ENCODE results near the gene HECTD4. TPM values are rescaled to one million over a fixed set of nuclear protein-coding genes. Genes with fewer than 3 reads are reported as not detected.

The HECTD4 gene
- total and polyA plus RNA-seq, 2 experiments from 2014 or later: 25.7 to 36.9 TPM

GRCh38 chr12:112381406-112381882 is 787 bp downstream of the HECTD4 start:
- DNase-seq (ENCODE audit: low spot score) (no peak), ATAC-seq (peak; percentile 65)
- Mint-ChIP-seq H3K36me3 (ENCODE audit: low read depth) (no peaks in the 10 kb centered on the region; the same call in 2 of the 3 replicates), H3K9me3 (no peaks in the 10 kb centered on the region), H3K27ac (peak overlapping the region; percentile 58; the same call in 1 of the 2 replicates), H3K4me3 (peak overlapping the region; percentile 91), H3K4me1 (peaks cover 13% of the 10 kb centered on the region), H3K27me3 (ENCODE audit: insufficient read depth, low read depth, poor library complexity) (peaks cover 6% of the 10 kb centered on the region)
- H3K27me3 ChIP-seq (ENCODE audit: insufficient read depth): no peaks in the 10 kb centered on the region
- TF ChIP-seq EZH2 (IDR thresholded peaks at IDR 0.05; ENCODE audit: low read depth, unreplicated experiment) (no peak), CREB1 (CRISPR knock-in tag; IDR thresholded peaks at IDR 0.05; ENCODE audit: low read depth) (no peak), JUNB (IDR thresholded peaks at IDR 0.05; ENCODE audit: unreplicated experiment) (no peak), ETS1 (IDR thresholded peaks at IDR 0.05) (no peak), STAT1 (IDR thresholded peaks at IDR 0.05; ENCODE audit: unreplicated experiment) (no peak), ZNF462 (CRISPR knock-in tag; IDR thresholded peaks at IDR 0.05) (no peak), ZNF331 (CRISPR knock-in tag; IDR thresholded peaks at IDR 0.05; ENCODE audit: low read depth) (no peak)
- 0 out of 2 replicates have a peak overlapping the region, but pooled peaks have one; percentile 74 for H3K27ac ChIP-seq (ENCODE audit: low read depth)
- H2AFZ ChIP-seq: peak overlapping the region; percentile 87
- H3F3A ChIP-seq (replicated peaks; ENCODE audit: low read depth): peaks cover 3% of the 10 kb centered on the region; the same call in 1 of the 2 replicates
- H3K79me2 ChIP-seq (replicated peaks; ENCODE audit: insufficient read depth): peaks cover 47% of the 10 kb centered on the region
- no peaks in the 10 kb centered on the region for H3K36me3 ChIP-seq (ENCODE audit: insufficient read depth)
- H4K20me1 ChIP-seq (replicated peaks; ENCODE audit: insufficient read depth): peaks cover 15% of the 10 kb centered on the region; the same call in 1 of the 2 replicates
- H3K4me1 ChIP-seq (ENCODE audit: insufficient read depth): no peaks in the 10 kb centered on the region; the same call in 1 of the 2 replicates
- peak overlapping the region; percentile 95 for H3K4me2 ChIP-seq
- H3K9me2 ChIP-seq (ENCODE audit: insufficient read depth): no peaks in the 10 kb centered on the region
- peak overlapping the region; percentile 92 for H3K4me3 ChIP-seq

All from GM23338 (cell line).